HFF-Myc (cell line): Measurements from ENCODE around the gene KNSTRN.

Source experiments
- DNase-seq: peaks from one replicate; pipeline ENCODE4 v3.0.0-alpha.2; 2011; ENCODE audit warnings: low read depth; ENCODE audit errors: extremely low read depth
- H3K4me3 ChIP-seq: replicated peaks from 2 replicates; pipeline ENCODE4 v1.5.1; 2011; ENCODE audit warnings: low read depth, mild to moderate bottlenecking, control low read depth, low read length
- CTCF ChIP-seq: IDR thresholded peaks from 2 replicates; pipeline ENCODE4 v1.5.1; 2012; ENCODE audit warnings: mild to moderate bottlenecking, low read depth, low read length, control low read depth; ENCODE audit errors: missing control alignments

The KNSTRN gene

DNA sequence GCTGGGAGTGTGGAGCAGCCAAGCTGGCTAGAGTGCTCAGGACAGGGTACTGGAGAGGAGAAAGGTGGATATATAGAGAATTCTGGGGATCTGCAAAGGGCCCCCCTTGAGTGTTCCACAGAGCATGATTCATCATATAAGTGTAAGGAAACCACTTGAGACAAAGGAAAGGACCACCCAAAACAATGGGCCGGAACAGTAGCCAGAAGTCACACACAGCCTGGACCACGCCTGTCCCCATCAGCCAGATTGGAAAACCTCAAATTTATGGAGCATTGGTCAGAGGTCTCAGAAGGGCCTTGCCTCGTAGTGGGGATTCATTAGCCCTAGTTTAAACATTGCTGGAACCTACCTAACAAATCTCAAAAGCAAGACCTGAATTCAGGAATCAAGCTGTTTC is 4.9 kb upstream of the KNSTRN start:
- DNase-seq, result no peak
- no peak overlapping the region for H3K4me3 ChIP-seq
- no peak for TF ChIP-seq CTCF

DNA sequence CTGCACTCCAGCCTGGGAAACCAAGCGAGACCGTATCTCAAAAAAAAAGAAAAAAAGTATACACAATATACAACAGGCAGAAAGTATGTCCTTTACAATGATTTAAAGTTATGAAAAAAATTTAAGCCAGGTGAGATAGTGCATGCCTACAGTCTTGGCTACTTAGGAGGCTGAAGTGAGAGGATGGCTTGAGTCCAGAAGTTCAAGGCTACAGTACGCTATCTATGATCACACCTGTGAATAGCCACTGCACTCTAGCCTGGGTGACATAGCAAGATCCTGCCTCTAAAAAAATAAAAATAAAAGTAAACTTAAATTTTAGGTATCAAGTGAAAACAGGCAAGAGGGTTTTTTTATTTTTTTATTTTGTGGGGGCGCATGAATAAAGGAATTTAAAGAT is 3.1 kb upstream of the KNSTRN start:
- no peak overlapping the region for H3K4me3 ChIP-seq
- TF ChIP-seq CTCF, result no peak

DNA sequence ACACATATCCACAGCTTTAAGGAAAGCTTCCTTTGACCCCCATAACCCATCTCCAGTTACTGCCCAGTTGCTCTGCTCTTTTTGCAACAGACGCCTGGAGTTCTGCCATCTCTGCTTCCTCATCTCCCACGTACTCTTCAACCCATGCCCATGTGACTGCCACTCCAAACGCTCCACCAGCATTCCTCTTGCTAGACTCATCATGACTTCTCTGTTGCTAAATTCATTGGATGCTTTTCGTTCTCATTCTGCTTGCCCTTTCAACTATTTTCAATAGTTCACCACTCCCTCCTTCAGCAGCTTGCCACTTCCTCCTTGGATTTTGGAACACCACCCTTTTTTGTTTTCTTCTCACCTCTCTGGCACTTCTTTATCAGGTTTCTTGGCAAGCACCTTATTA is 2.7 kb upstream of the KNSTRN start:
- DNase-seq, result peak; percentile 79
- H3K4me3 ChIP-seq, result no peak overlapping the region
- no peak for TF ChIP-seq CTCF

More for the DNA sequence above, 3.1 kb upstream of the KNSTRN start:
- DNase-seq, result no peak

DNA sequence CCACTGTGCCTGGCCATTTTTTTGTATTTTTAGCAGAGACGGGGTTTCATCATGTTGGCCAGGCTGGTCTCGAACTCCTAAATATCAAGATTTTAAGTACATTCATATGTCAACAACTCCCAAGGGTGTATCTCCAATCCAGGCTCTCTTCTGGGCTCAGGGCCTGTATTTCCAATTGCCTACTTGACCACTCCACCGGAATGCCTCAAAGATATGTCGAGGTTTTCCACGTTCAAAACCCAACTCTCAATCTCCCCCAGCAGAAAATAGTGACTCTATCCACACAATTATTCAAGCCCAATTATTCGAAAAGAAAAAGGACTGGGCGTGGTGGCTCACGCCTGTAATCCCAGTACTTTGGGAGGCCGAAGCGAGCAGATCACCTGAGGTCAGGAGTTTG is 1.9 kb upstream of the KNSTRN start:
- DNase-seq, result no peak
- no peak overlapping the region for H3K4me3 ChIP-seq
- TF ChIP-seq CTCF, result no peak

DNA sequence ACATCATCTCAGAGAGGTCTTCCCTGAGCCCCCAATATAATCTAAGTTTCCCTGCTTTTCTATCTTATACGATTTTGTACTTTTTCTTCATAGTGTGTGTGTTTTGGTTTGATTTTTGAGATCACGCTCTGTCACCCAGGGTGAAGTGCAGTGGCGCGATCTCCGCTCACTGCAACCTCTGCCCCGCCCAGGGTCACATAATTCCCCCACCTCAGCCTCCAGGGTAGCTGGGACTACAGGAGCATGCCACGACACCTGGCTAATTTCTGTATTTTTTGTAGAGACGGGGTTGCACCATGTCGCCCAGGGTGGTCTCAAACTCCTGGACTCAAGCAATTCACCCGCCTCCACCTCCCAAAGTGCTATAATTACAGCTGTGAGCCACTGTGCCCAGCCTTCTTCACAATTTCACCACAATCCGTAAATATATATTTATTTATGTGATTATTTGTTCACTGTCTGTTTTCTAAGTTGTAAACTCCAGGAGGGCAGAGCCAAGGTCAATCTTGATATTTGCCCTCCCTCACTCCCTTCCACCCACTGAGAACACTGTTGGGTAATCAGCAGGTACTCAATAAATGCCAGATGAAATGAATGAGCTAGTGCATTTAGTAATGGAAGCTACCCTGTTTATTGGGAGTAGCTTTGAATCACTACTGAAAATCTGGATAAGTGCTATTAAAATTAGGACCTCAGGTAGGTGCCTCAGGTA is 547 bp upstream of the KNSTRN start:
- no peak overlapping the region for H3K4me3 ChIP-seq
- no peak for DNase-seq
- no peak for TF ChIP-seq CTCF

DNA sequence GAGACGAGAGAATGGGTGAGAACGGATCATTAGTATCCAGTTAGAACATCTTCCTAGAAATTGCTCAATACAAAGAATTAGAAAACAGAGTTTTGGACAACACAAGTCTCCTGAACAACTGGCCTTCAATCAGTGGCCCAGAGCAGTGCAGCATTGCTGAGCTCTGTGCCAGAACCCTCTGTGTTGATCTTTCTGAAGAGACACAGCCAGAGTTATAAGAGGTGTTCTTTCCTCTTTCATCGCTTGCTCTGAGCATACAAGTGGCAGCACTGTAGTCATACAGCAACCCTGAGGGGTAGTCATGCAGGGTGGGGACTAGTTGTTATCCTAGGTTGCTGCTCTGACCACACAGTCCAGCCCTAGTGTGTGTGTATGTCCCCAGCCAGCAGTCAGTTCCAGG is 4.0 kb downstream of the KNSTRN start:
- DNase-seq, result no peak
- TF ChIP-seq CTCF, result no peak

More for the DNA sequence above, 4.0 kb downstream of the KNSTRN start:
- H3K4me3 ChIP-seq, result no peak overlapping the region
